ENCODE measurements around the gene SGSM2. TPM values are rescaled to one million over a fixed set of nuclear protein-coding genes. Genes with fewer than 3 reads are reported as not detected.

Gene SGSM2
- total RNA-seq, 1 donor from 2014 or later = 13.4 TPM

- no peak for TF ChIP-seq CTCF (IDR thresholded peaks at IDR 0.05; ENCODE audit: insufficient read depth, low read length, severe bottlenecking)
- Histone ChIP-seq H3K36me3 (ENCODE audit: control insufficient read depth, insufficient read depth, low read length) (peaks cover 11% of the 10 kb centered on the region), H3K4me3 (ENCODE audit: low read depth, low read length) (no peak overlapping the region), H3K27me3 (ENCODE audit: control insufficient read depth, insufficient read depth, low read length) (no peaks in the 10 kb centered on the region)
- FAIRE-seq = no peak
- DNase-seq (ENCODE audit: low read depth) = no peak
Observed at GRCh38 chr17:2418572-2418971, 81.3 kb downstream of the SGSM2 start.

GRCh38 chr17:2419486-2419885, 82.2 kb downstream of the SGSM2 start:
- no peak for TF ChIP-seq CTCF (IDR thresholded peaks at IDR 0.05; ENCODE audit: insufficient read depth, low read length, severe bottlenecking)
- no peak overlapping the region for H3K4me3 ChIP-seq (ENCODE audit: low read depth, low read length)
- DNase-seq (ENCODE audit: low read depth) = no peak
- FAIRE-seq = no peak
- no peaks in the 10 kb centered on the region for H3K27me3 ChIP-seq (ENCODE audit: control insufficient read depth, insufficient read depth, low read length)
- H3K36me3 ChIP-seq (ENCODE audit: control insufficient read depth, insufficient read depth, low read length) = peaks cover 11% of the 10 kb centered on the region

GRCh38 chr17:2420176-2420575, 82.9 kb downstream of the SGSM2 start:
- FAIRE-seq (no peak), DNase-seq (ENCODE audit: low read depth) (no peak)
- TF ChIP-seq CTCF (IDR thresholded peaks at IDR 0.05; ENCODE audit: insufficient read depth, low read length, severe bottlenecking) = no peak
- Histone ChIP-seq H3K4me3 (ENCODE audit: low read depth, low read length) (no peak overlapping the region), H3K27me3 (ENCODE audit: control insufficient read depth, insufficient read depth, low read length) (no peaks in the 10 kb centered on the region), H3K36me3 (ENCODE audit: control insufficient read depth, insufficient read depth, low read length) (peaks cover 6% of the 10 kb centered on the region)

GRCh38 chr17:2421315-2422147, 84.2 kb downstream of the SGSM2 start:
- TF ChIP-seq CTCF (IDR thresholded peaks at IDR 0.05; ENCODE audit: insufficient read depth, low read length, severe bottlenecking) = peak; percentile 43
- DNase-seq (ENCODE audit: low read depth) = no peak
- H3K27me3 ChIP-seq (ENCODE audit: control insufficient read depth, insufficient read depth, low read length) = no peaks in the 10 kb centered on the region
- H3K36me3 ChIP-seq (ENCODE audit: control insufficient read depth, insufficient read depth, low read length) = peaks cover 8% of the 10 kb centered on the region
- H3K4me3 ChIP-seq (ENCODE audit: low read depth, low read length) = no peak overlapping the region
- FAIRE-seq = no peak

- FAIRE-seq (peak; percentile 23), DNase-seq (ENCODE audit: low read depth) (peak; percentile 100)
- Histone ChIP-seq H3K36me3 (ENCODE audit: control insufficient read depth, insufficient read depth, low read length) (peaks cover 8% of the 10 kb centered on the region), H3K27me3 (ENCODE audit: control insufficient read depth, insufficient read depth, low read length) (no peaks in the 10 kb centered on the region), H3K4me3 (ENCODE audit: low read depth, low read length) (no peak overlapping the region)
- no peak for TF ChIP-seq CTCF (IDR thresholded peaks at IDR 0.05; ENCODE audit: insufficient read depth, low read length, severe bottlenecking)
Observed at GRCh38 chr17:2423271-2423670, 86.0 kb downstream of the SGSM2 start.

- FAIRE-seq = no peak
- DNase-seq (ENCODE audit: low read depth) = no peak
- Histone ChIP-seq H3K27me3 (ENCODE audit: control insufficient read depth, insufficient read depth, low read length) (no peaks in the 10 kb centered on the region), H3K36me3 (ENCODE audit: control insufficient read depth, insufficient read depth, low read length) (peaks cover 2% of the 10 kb centered on the region), H3K4me3 (ENCODE audit: low read depth, low read length) (no peak overlapping the region)
- no peak for TF ChIP-seq CTCF (IDR thresholded peaks at IDR 0.05; ENCODE audit: insufficient read depth, low read length, severe bottlenecking)
Observed at GRCh38 chr17:2427215-2427614, 89.9 kb downstream of the SGSM2 start.

Data from bronchial epithelial cell (primary cell).